Measurements from ENCODE around the gene MAP1B.

Gene MAP1B

DNA sequence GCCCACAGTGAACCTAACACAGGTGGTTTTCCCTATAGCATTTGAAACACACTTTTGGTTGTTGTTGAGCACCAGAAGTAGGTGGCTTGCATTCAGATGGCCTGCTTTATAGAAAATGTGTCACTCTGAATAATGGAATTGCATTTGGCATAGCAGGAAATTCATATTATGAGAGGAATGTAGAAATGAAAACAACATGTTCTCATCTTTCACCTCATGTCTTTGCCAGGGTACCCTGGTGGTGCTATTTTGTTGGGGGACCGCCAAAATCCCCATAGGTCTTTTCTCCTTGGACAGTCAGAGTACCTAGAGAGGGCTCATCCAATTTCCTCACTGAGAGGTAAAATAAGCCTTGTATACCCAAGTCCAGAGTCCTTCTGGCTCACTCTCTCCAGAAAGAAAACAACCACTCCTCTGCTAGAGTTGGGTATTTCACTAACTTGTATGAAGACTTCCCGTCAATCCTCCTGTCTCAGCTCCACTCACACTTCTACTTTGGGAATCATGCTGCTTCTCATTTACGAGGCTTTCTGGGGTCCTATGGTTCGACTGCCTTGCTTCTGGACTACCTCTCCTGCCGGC is 145.4 kb downstream of the MAP1B start:
- peak in 1 of 14 donors; percentile 95 for DNase-seq

GRCh38 chr5:72255237-72255636 is 148.0 kb downstream of the MAP1B start:
- no peak for DNase-seq

DNA sequence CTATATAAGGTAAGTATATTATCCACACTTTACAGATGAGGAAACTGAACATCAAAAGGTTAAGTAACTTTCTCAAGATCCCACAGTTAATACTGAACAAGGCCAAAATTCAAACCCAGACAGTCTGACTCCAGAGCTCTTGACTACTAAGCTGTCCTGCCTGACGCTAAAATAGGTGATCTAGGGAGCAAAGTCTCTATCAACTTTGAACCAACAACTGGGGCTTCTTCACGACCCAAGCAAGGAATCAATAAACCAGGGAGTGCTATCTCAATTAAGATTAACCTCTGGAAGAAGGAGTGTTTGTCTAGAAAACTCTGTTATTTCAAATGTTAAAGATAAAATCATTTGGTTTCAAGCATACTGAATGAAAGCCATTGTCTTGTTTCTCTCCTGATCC is 148.4 kb downstream of the MAP1B start:
- no peak for DNase-seq

DNA sequence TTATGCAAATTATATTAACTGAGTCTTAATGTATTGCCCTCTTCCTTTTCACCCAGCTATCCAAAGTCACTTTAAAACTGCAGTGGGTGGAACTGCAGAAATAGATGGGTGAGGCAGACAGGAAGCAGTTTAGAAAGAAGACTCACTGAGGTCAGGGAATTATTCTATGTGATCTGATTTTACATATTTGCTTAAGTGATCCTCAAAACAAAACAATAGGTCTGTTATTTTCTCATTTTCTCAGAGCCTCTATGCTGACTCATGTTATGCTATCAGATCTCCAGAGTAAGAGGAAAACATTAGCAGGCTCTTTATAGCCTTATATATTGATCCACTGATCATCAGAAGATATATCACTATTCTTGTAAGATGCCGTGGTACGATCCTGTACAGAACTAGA is 149.3 kb downstream of the MAP1B start:
- DNase-seq, result no peak
